OCI-LY7 (cell line): ENCODE measurements around the gene SCARB2.

Source experiments
- EZH2phosphoT487 ChIP-seq: fragments of 200-600 bp; sonication (generic); IDR thresholded peaks from 2 replicates; pipeline ENCODE4 v1.6.1; 2018; ENCODE audit warnings: low read depth, borderline replicate concordance, mild to moderate bottlenecking, mixed run types, antibody characterized with exemption, low read length, moderate library complexity, mixed read lengths
- TF ChIP-seq, protein P1 (sequence below): fragments of 200-600 bp; sonication (generic); conservative IDR thresholded peaks from 2 replicates; pipeline ENCODE4 v1.5.1; 2014; ENCODE audit warnings: mild to moderate bottlenecking, antibody characterized with exemption, low read length, moderate library complexity, mixed read lengths

DNA sequence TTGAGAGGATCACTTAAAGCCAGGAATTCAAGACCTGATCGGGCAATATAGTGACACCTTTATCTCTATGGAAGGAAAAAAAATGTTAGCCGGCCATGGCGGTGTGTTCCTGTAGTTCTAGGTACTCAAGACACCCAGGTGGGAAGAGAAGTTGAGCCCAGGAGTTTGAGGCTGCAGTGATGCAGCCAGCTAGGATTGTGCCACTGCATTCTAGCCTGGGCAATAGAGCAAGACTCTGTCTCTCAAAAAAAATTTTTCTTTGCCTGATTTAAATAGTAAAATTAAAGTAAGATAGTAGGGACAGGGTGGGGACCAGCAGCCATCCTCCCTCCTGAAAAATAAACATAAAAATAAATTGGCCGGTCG lies 21.0 kb upstream of the SCARB2 start:
- TF ChIP-seq, protein P1, sequence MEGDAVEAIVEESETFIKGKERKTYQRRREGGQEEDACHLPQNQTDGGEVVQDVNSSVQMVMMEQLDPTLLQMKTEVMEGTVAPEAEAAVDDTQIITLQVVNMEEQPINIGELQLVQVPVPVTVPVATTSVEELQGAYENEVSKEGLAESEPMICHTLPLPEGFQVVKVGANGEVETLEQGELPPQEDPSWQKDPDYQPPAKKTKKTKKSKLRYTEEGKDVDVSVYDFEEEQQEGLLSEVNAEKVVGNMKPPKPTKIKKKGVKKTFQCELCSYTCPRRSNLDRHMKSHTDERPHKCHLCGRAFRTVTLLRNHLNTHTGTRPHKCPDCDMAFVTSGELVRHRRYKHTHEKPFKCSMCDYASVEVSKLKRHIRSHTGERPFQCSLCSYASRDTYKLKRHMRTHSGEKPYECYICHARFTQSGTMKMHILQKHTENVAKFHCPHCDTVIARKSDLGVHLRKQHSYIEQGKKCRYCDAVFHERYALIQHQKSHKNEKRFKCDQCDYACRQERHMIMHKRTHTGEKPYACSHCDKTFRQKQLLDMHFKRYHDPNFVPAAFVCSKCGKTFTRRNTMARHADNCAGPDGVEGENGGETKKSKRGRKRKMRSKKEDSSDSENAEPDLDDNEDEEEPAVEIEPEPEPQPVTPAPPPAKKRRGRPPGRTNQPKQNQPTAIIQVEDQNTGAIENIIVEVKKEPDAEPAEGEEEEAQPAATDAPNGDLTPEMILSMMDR = no peak
- no peak for TF ChIP-seq EZH2phosphoT487
